Liver (tissue), 5 donors: ENCODE data around the gene HSH2D. TPM values are rescaled to one million over a fixed set of nuclear protein-coding genes. Genes with fewer than 3 reads are reported as not detected.

Experiments used
- polyA plus RNA-seq, 2 donors: library from polyadenylated mRNA; stranded (reverse) in 1 of 2; unstranded in 1 of 2; fragments of 200-250 nt in 1 of 2; fragments of >200 nt in 1 of 2; fragmentation: Nextera tagmentation in 1 of 2; extraction: Ambion mirVana in 1 of 2; gene quantifications; one replicate each; pipeline versions ENCODE4 v1.2.1 to v1.2.3, GENCODE V29; 2013 to 2015
- small RNA-seq: library from RNA; depleted of rRNA; stranded (forward); fragments of <200 nt; gene quantifications from one replicate; pipeline ENCODE3, GENCODE V24; 2014
- total RNA-seq, 2 donors: library from RNA; depleted of rRNA; stranded (reverse); fragments of >200 nt; gene quantifications; one replicate each; pipeline ENCODE4 v1.2.3, GENCODE V29; 2014
- donor health status: healthy.
- donor health status: healthy.
- donor health status: healthy.

Gene HSH2D
- total and polyA plus RNA-seq, 4 donors = 0.33 to 2.9 (median 1.2) TPM

Small RNAs within 50 kb of the gene (small RNA-seq; reads per million reads assigned to genes)
- gene RF00017 = not detected

Other genes starting within 250 kb of the HSH2D start
- 100 to 1,000 TPM in 1 of 2 donors, 1 to 10 TPM in 1; 7.7 to 186 TPM for gene CYP4F2, start 245.6 kb upstream of the HSH2D start, total RNA-seq
- 10 to 100 TPM; 83.2 to 87.1 TPM for gene CYP4F2, start 245.6 kb upstream of the HSH2D start, polyA plus RNA-seq
- gene CYP4F11, start 209.2 kb upstream of the HSH2D start, total RNA-seq = 10 to 100 TPM in 1 of 2 donors, 1 to 10 TPM in 1; 2.1 to 77.4 TPM
- gene CYP4F11, start 209.2 kb upstream of the HSH2D start, polyA plus RNA-seq = 10 to 100 TPM; 14.3 to 50.4 TPM
- gene OR10H4, start 194.7 kb upstream of the HSH2D start, total RNA-seq = not detected
- gene OR10H4, start 194.7 kb upstream of the HSH2D start, polyA plus RNA-seq = not detected
- 10 to 100 TPM; 40.8 to 59.9 TPM for gene TPM4, start 67.2 kb upstream of the HSH2D start, total RNA-seq
- 10 to 100 TPM; 19.8 to 46.0 TPM for gene TPM4, start 67.2 kb upstream of the HSH2D start, polyA plus RNA-seq
- 10 to 100 TPM; 45.6 to 52.0 TPM for gene RAB8A, start 31.8 kb upstream of the HSH2D start, total RNA-seq
- gene RAB8A, start 31.8 kb upstream of the HSH2D start, polyA plus RNA-seq = 10 to 100 TPM; 38.0 to 43.1 TPM
- not detected for gene CIB3, start 29.8 kb downstream of the HSH2D start, total RNA-seq
- not detected for gene CIB3, start 29.8 kb downstream of the HSH2D start, polyA plus RNA-seq
- 10 to 100 TPM; 46.2 to 60.2 TPM for gene FAM32A, start 41.7 kb downstream of the HSH2D start, total RNA-seq
- 10 to 100 TPM; 50.4 to 54.3 TPM for gene FAM32A, start 41.7 kb downstream of the HSH2D start, polyA plus RNA-seq
- 10 to 100 TPM; 25.4 to 62.2 TPM for gene AP1M1, start 54.2 kb downstream of the HSH2D start, total RNA-seq
- 10 to 100 TPM; 50.4 TPM for gene AP1M1, start 54.2 kb downstream of the HSH2D start, polyA plus RNA-seq
- 10 to 100 TPM in 1 of 2 donors, 1 to 10 TPM in 1; 4.0 to 11.2 TPM for gene KLF2, start 181.1 kb downstream of the HSH2D start, total RNA-seq
- gene KLF2, start 181.1 kb downstream of the HSH2D start, polyA plus RNA-seq = 1 to 10 TPM; 3.9 to 4.4 TPM